CD4-positive, alpha-beta T cell (primary cell): Measurements from ENCODE around the gene ZNF688. TPM values are rescaled to one million over a fixed set of nuclear protein-coding genes. Genes with fewer than 3 reads are reported as not detected.

Experiments used
- ATAC-seq: fragments of 200-7000 bp; cut with Tn5 transposase; one replicate; pipeline ENCODE4 v1.10.0; 2022; ENCODE audit warnings: mild to moderate bottlenecking; ENCODE audit not compliant: poor library complexity
- CTCF ChIA-PET: fragments of 350-600 bp; sonication (Branson Sonifier 250); formaldehyde crosslinking; loops from one replicate; lab custom pipeline; 2021; ENCODE audit warnings: antibody characterized with exemption, inconsistent platforms; lab: Charles Lee
- POLR2A ChIA-PET: fragments of 350-600 bp; sonication (Branson Sonifier 250); formaldehyde crosslinking; loops from one replicate; lab custom pipeline; 2021; ENCODE audit warnings: antibody characterized with exemption, inconsistent platforms; lab: Charles Lee
- DNase-seq, 14 experiments: peaks; one replicate each; pipeline ENCODE4 v3.0.0-alpha.2; 2013 to 2020; ENCODE audit warnings: mixed read lengths in 2 of 14
- H3K27ac ChIP-seq, 2 donors: one replicate each; pipeline versions ENCODE4 v1.5.1 to v1.7.0; 2013; ENCODE audit warnings: low read length in 2 of 2, low read depth in 1 of 2, mild to moderate bottlenecking in 1 of 2
- H3K27me3 ChIP-seq, 2 experiments: 1 replicate in 1 of 2; 2 replicates in 1 of 2; pipeline versions ENCODE4 v1.6.1 to v1.7.0; 2013; ENCODE audit warnings: low read length in 2 of 2, control low read depth in 1 of 2, mild to moderate bottlenecking in 1 of 2, moderate library complexity in 1 of 2; ENCODE audit not compliant: insufficient read depth in 2 of 2, control insufficient read depth in 1 of 2
- H3K36me3 ChIP-seq: one replicate; pipeline ENCODE4 v1.6.1; 2013; ENCODE audit warnings: low read length, control low read depth; ENCODE audit not compliant: insufficient read depth
- H3K4me1 ChIP-seq: one replicate; pipeline ENCODE4 v1.6.1; 2013; ENCODE audit warnings: low read length, control low read depth; ENCODE audit not compliant: insufficient read depth
- H3K4me3 ChIP-seq: one replicate; pipeline ENCODE4 v1.5.1; 2013; ENCODE audit warnings: mild to moderate bottlenecking, low read length, moderate library complexity
- H3K9me3 ChIP-seq, 2 experiments: 1 replicate in 1 of 2; 2 replicates in 1 of 2; pipeline versions ENCODE4 v1.6.1 to v1.7.0; 2013; ENCODE audit warnings: low read length in 2 of 2, mild to moderate bottlenecking in 2 of 2, control low read depth in 1 of 2, moderate library complexity in 1 of 2; ENCODE audit not compliant: control insufficient read depth in 1 of 2, insufficient read depth in 1 of 2
- H3K27ac Mint-ChIP-seq: one replicate; pipeline ENCODE4 v1.8.0; 2020; ENCODE audit warnings: mixed read lengths
- H3K27me3 Mint-ChIP-seq: one replicate; pipeline ENCODE4 v1.8.0; 2021; ENCODE audit warnings: mixed read lengths
- H3K36me3 Mint-ChIP-seq: one replicate; pipeline ENCODE4 v1.8.0; 2021; ENCODE audit warnings: low read depth, mixed read lengths
- H3K4me1 Mint-ChIP-seq: one replicate; pipeline ENCODE4 v1.8.0; 2021; ENCODE audit warnings: low read depth, mixed read lengths
- H3K4me3 Mint-ChIP-seq: one replicate; pipeline ENCODE4 v1.8.0; 2020; ENCODE audit warnings: mild to moderate bottlenecking, mixed read lengths
- H3K9me3 Mint-ChIP-seq: one replicate; pipeline ENCODE4 v1.8.0; 2020; ENCODE audit warnings: mixed read lengths
- intact Hi-C, 2 experiments: fragments of 100-400 bp; cut with DNase I in 1 of 2; cut with micrococcal nuclease in 1 of 2; formaldehyde crosslinking; loops; one replicate each; pipeline versions ENCODE4 v1.15.1 to v1.9.0; 2023 to 2025; cut with DNase I, micrococcal nuclease
- total RNA-seq, 174 experiments: library from RNA in 2 of 174; stranded (reverse) in 2 of 174; gene quantifications; one replicate each; pipeline ENCODE4 v1.2.3 and lab custom pipeline; 2021 to 2026
- TF ChIP-seq, protein P1 (sequence below): fragments of 200-600 bp; IDR thresholded peaks from one replicate; pipeline ENCODE4 v1.8.0; 2022; ENCODE audit warnings: antibody characterized with exemption, mild to moderate bottlenecking

ZNF688 gene
- total RNA-seq, 2 experiments from 2014 or later, result 8.8 to 9.6 TPM

GRCh38 chr16:30559690-30560089 lies 11.8 kb downstream of the ZNF688 start:
- Mint-ChIP-seq H3K27ac (peak overlapping the region; percentile 94), H3K9me3 (no peaks in the 10 kb centered on the region), H3K27me3 (no peaks in the 10 kb centered on the region), H3K4me1 (peaks cover 29% of the 10 kb centered on the region), H3K36me3 (peaks cover 20% of the 10 kb centered on the region), H3K4me3 (peak overlapping the region; percentile 39)
- intact Hi-C loops, result loop anchor here in 1 of 2 experiments (2.0 to 5.0 kb wide), 6 partner anchors 33 to 202 kb away; partner anchors contain the start of genes CD2BP2, DCTPP1, SEPHS2 and ZNF768
- no peaks in the 10 kb centered on the region for H3K27me3 ChIP-seq
- no peak overlapping the region for H3K27ac ChIP-seq
- H3K4me3 ChIP-seq, result no peak overlapping the region
- H3K36me3 ChIP-seq, result peaks cover 19% of the 10 kb centered on the region
- no peaks in the 10 kb centered on the region for H3K9me3 ChIP-seq
- no peak for ATAC-seq
- CTCF ChIA-PET, result interaction anchor here (2.4 to 2.9 kb wide), 2 partner anchors 12 to 25 kb away, joined by 19 to 68 read pairs; partner anchors contain the start of genes ZNF688 and ZNF747
- POLR2A ChIA-PET, result interaction anchor here (1.8 to 4.3 kb wide), 5 partner anchors 8 to 142 kb away, joined by 10 to 152 read pairs (median 43); partner anchors contain the start of genes PRR14, ZNF688 and ZNF747
- DNase-seq, result no peak
- H3K4me1 ChIP-seq, result peaks cover 53% of the 10 kb centered on the region
- TF ChIP-seq, protein P1, sequence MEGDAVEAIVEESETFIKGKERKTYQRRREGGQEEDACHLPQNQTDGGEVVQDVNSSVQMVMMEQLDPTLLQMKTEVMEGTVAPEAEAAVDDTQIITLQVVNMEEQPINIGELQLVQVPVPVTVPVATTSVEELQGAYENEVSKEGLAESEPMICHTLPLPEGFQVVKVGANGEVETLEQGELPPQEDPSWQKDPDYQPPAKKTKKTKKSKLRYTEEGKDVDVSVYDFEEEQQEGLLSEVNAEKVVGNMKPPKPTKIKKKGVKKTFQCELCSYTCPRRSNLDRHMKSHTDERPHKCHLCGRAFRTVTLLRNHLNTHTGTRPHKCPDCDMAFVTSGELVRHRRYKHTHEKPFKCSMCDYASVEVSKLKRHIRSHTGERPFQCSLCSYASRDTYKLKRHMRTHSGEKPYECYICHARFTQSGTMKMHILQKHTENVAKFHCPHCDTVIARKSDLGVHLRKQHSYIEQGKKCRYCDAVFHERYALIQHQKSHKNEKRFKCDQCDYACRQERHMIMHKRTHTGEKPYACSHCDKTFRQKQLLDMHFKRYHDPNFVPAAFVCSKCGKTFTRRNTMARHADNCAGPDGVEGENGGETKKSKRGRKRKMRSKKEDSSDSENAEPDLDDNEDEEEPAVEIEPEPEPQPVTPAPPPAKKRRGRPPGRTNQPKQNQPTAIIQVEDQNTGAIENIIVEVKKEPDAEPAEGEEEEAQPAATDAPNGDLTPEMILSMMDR, result no peak

DNA sequence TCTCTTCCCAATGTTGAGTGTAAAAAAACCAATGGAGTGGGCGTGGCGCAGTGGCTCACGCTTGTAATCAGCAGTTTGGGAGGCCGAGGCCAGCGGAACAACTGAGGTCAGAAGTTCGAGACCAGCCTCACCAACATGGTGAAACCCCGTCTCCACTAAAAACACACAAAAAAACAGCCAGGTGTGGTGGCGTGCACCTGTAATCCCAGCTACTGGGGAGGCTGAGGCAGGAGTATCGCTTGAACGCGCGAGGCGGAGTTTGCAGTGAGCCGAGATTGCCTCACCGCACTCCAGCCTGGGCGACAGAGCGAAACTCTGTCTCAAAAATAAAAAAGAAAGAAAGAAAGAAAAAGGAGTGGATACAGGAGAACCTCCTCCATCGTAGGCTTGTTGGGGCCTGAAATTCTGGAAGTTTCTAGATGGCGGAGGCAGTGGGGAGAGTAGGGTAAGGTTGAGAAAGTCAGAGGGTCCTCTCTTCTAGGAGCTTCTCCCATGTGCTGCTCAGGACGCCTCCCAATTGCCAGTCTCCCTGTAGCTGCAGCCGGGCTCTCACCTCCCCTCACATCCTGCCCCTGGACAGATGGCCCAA lies 12.6 kb downstream of the ZNF688 start:
- DNase-seq, result no peak
- peak overlapping the region; percentile 94 for H3K27ac Mint-ChIP-seq
- H3K4me3 Mint-ChIP-seq, result peak overlapping the region; percentile 93
- Histone ChIP-seq H3K4me1 (peaks cover 61% of the 10 kb centered on the region), H3K9me3 (no peaks in the 10 kb centered on the region), H3K4me3 (peak overlapping the region; percentile 73), H3K27ac (peak overlapping the region; percentile 93 to 94), H3K27me3 (no peaks in the 10 kb centered on the region), H3K36me3 (peaks cover 27% of the 10 kb centered on the region)
- H3K36me3 Mint-ChIP-seq, result peaks cover 26% of the 10 kb centered on the region
- no peaks in the 10 kb centered on the region for H3K27me3 Mint-ChIP-seq
- intact Hi-C loops, result loop anchor here (1.0 to 5.0 kb wide), 13 partner anchors 9 to 202 kb away; partner anchors contain the start of genes PRR14 (in 2 of the 2), CD2BP2 (in 1 of the 2), DCTPP1 (in 1 of the 2) and SEPHS2 (in 1 of the 2)
- H3K4me1 Mint-ChIP-seq, result peaks cover 34% of the 10 kb centered on the region
- POLR2A ChIA-PET, result interaction anchor here (0.6 to 4.3 kb wide), 23 partner anchors 9 to 494 kb away, joined by 3 to 152 read pairs (median 7); partner anchors contain the start of genes ALDOA, CORO1A, DCTPP1 and FBRS
- TF ChIP-seq, protein P1, result no peak
- CTCF ChIA-PET, result interaction anchor here (0.6 to 2.9 kb wide), 12 partner anchors 8 to 135 kb away, joined by 3 to 68 read pairs (median 6); partner anchors contain the start of genes DCTPP1, FBRS, PRR14 and ZNF688
- no peak for ATAC-seq
- no peaks in the 10 kb centered on the region for H3K9me3 Mint-ChIP-seq

DNA sequence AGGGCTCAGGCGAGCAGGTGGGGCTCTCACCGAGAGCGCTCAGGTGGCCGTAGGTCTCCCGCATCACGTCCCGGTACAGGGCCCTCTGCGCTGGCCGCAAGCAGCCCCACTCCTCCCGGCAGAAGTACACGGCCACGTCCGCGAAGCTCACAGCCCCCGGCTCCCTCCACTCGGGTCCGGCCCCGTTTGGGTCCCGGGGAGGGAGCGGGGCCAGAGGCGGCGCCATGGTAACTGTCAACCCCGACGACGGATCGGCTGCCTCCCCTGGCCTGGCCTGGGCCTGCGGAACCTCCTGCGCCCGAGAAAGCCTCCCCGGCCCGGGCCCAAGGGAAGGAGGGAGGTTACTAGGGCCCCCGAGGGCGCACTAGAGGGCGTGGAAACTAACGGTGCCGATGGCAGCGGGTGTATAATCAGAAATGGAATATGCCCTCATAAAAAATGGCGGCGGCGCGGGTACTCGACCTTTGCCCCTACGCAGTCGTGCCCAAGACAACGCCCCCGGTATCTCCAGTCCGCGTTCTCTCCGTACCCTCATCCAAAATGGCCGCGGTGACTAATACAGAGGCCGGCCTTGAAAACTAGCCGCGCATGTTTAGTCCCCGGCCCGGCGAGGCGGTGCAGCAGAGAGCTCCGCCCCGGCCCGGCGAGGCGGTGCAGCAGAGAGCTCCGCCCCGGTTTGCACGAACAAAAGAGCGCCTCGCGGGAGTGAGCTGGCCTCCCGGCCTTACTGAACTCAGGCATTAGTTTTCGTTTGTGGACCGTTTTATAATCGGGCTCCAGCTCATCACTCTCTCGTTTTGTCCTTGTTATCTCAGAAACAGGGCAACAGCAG lies 13.3 kb downstream of the ZNF688 start, which contains the start of gene ZNF764:
ZNF764 (minus strand) TSS at position 418 of the 832 bp plus-strand sequence; CDS start at position 226, 192 bp downstream.
- Mint-ChIP-seq H3K4me3 (peak within 1 kb of the TSS; percentile 93), H3K27ac (peak within 1 kb of the TSS; percentile 94), H3K4me1 (peaks cover 41% of the 10 kb centered on the region), H3K27me3 (no peaks in the 10 kb centered on the region), H3K36me3 (peaks cover 33% of the 10 kb centered on the region), H3K9me3 (no peaks in the 10 kb centered on the region)
- H3K36me3 ChIP-seq, result peaks cover 33% of the 10 kb centered on the region
- no peaks in the 10 kb centered on the region for H3K9me3 ChIP-seq
- intact Hi-C loops, result loop anchor here (1.0 to 5.0 kb wide), 13 partner anchors 10 to 201 kb away; partner anchors contain the start of genes PRR14 (in 2 of the 2), CD2BP2 (in 1 of the 2), DCTPP1 (in 1 of the 2) and SEPHS2 (in 1 of the 2)
- no peaks in the 10 kb centered on the region for H3K27me3 ChIP-seq
- POLR2A ChIA-PET, result interaction anchor here (0.6 to 4.3 kb wide), 30 partner anchors 9 to 493 kb away, joined by 3 to 152 read pairs (median 4); partner anchors contain the start of genes ALDOA, CORO1A, DCTPP1 and FBRS
- ATAC-seq (peak; percentile 89), DNase-seq (peak; percentile 90 to 99 (median 95))
- TF ChIP-seq, protein P1, result no peak
- peak within 1 kb of the TSS; percentile 93 to 94 for H3K27ac ChIP-seq
- CTCF ChIA-PET, result interaction anchor here (0.6 to 2.9 kb wide), 15 partner anchors 9 to 593 kb away, joined by 3 to 68 read pairs (median 6); partner anchors contain the start of genes DCTPP1, FBRS, PRR14 and SEPTIN1
- peak within 1 kb of the TSS; percentile 73 for H3K4me3 ChIP-seq
- peaks cover 68% of the 10 kb centered on the region for H3K4me1 ChIP-seq
